SK-N-MC (cell line): Measurements from ENCODE around the gene EXOC3L4.

Source experiments
- DNase-seq: peaks from one replicate; pipeline ENCODE4 v3.0.0-alpha.2; 2011; ENCODE audit warnings: low read depth, low spot score
- H3K27ac ChIP-seq: fragments of 200-600 bp; sonication (generic); 2 replicates; pipeline ENCODE4 v1.5.1; 2016; ENCODE audit warnings: mixed run types
- H3K36me3 ChIP-seq: fragments of 200-600 bp; sonication (generic); 2 replicates; pipeline ENCODE4 v1.6.1; 2017; ENCODE audit warnings: antibody characterized with exemption, low read length, mixed read lengths; ENCODE audit not compliant: insufficient read depth
- H3K4me3 ChIP-seq: fragments of 200-600 bp; sonication (generic); 2 replicates; pipeline ENCODE4 v1.5.1; 2016
- H3K9ac ChIP-seq: fragments of 200-600 bp; sonication (generic); 2 replicates; pipeline ENCODE4 v1.8.0; 2017; ENCODE audit warnings: mixed run types, mixed read lengths; ENCODE audit not compliant: insufficient read length
- H3K9me3 ChIP-seq: fragments of 200-600 bp; sonication (generic); 2 replicates; pipeline ENCODE4 v1.6.1; 2017; ENCODE audit warnings: low read depth, mild to moderate bottlenecking, antibody characterized with exemption, low read length, moderate library complexity, mixed read lengths
- EZH2 ChIP-seq: fragments of 200-600 bp; sonication (generic); IDR thresholded peaks from one replicate; pipeline ENCODE4 v1.6.1; 2017; ENCODE audit warnings: antibody characterized with exemption
- FOXP2 ChIP-seq: optimal IDR thresholded peaks from 2 replicates; pipeline ENCODE3; 2011; ENCODE audit warnings: mild to moderate bottlenecking, moderate library complexity; ENCODE audit not compliant: insufficient read depth; ENCODE audit errors: extremely low read length, control extremely low read depth
- POLR2AphosphoS5 ChIP-seq: IDR thresholded peaks from 2 replicates; pipeline ENCODE4 v1.6.1; 2012; ENCODE audit warnings: mild to moderate bottlenecking, low read depth, low read length, borderline replicate concordance

Gene EXOC3L4

DNA sequence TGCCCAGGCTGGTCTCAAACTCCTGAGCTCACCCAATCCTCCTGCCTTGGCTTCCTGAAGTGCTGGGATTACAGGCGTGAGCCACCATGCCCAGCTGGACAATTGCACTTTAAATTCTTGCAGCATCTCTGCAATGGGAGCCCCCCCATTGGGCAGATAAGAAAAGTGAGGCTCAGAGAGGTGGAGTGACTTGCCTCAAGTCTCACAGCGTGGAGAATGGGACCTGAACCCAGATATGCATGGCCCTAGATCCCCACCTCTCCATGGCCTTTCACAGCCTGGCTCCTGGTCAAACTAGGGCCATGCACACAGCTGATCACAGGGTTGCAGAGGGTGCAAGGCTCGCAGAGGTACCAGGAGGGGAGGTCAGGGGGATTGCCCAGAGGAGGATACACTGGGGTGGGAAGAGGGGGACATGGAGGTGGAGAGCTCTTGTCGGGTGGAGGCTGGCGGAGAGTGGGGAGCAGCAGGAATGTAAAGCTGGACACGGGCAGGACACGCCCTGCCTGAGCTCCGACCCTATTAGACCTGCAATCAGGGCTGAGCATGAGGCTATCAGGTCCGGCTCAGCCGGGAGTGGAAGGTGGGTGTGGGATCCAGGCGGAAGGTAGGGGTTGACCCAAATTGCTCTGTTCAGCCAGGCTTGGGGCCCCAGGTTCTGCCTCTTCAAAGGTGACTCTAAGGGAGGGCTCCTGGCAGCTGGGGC is 6.9 kb downstream of the EXOC3L4 start:
- no peak overlapping the region for H3K4me3 ChIP-seq
- no peaks in the 10 kb centered on the region for H3K9me3 ChIP-seq
- no peaks in the 10 kb centered on the region for H3K36me3 ChIP-seq
- H3K27ac ChIP-seq, result no peak overlapping the region
- TF ChIP-seq POLR2AphosphoS5 (no peak), EZH2 (no peak), FOXP2 (no peak)
- no peak for DNase-seq
- H3K9ac ChIP-seq, result no peak overlapping the region

DNA sequence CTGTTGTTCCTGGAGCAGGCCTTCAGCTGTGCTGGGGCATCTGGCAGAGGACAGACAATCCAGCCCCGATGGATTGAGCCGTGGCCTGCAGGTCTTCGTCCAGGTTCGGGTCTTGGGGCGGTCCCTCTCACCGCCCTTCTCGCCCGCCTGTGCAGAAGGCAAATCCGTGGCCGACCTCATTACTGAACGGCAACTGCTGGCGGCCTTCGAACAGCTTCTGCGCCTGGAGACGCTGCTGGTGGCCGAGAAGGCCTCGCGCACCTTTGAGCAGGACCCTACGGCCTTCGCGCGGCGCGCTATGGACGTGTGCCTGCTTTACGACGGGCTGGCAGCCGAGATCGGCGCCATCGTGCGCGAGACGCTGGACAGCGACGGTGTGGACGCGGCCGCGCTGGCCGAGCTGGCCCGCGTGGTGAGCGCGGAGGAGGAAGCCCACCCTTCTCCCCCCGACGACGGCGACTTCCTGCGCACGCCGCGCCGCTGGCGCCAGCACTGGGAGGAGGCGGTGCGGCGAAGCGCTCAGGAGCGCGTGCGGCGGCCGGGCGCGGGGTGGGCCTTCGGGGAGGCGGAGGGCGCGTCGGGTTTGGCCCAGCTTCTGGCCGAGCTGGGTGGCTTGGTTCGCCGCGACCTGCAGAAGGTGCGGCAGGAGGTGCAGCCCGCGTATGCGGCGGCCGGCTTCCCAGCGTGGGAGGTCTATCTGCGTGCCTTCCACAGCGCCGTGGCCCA is 7.6 kb downstream of the EXOC3L4 start:
- Histone ChIP-seq H3K27ac (no peak overlapping the region), H3K4me3 (no peak overlapping the region), H3K9me3 (no peaks in the 10 kb centered on the region), H3K9ac (no peak overlapping the region), H3K36me3 (no peaks in the 10 kb centered on the region)
- no peak for DNase-seq
- no peak for TF ChIP-seq EZH2
- TF ChIP-seq POLR2AphosphoS5, result no peak
- TF ChIP-seq FOXP2, result no peak

DNA sequence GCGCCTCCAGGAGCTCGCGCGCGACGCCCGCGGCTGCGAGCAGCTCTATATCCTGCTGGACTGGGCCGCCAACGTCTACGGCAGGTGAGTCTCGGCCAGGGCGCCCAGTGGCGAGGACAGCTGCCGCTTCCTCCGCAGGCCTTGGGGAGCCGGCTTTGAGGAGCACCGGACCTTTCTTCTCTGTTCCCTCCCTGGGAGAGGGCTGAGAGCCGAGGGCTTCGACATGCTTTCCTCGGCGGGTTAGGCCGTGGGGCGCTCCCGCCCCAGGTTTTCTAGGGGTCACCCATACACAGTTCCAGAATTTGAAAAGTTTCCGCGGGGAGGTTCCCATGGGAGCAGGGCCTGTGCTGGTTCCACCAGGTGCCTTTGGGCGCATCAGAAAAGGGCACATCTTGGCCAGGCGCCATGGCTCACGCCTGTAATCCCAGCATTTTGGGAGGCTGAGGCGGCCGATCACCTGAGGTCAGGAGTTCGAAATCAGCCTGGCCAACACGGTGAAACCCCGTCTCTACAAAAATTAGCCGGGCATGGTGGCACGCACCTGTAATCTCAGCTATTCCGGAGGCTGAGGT is 8.2 kb downstream of the EXOC3L4 start:
- Histone ChIP-seq H3K9me3 (no peaks in the 10 kb centered on the region), H3K4me3 (no peak overlapping the region), H3K27ac (no peak overlapping the region), H3K9ac (no peak overlapping the region), H3K36me3 (no peaks in the 10 kb centered on the region)
- no peak for DNase-seq
- no peak for TF ChIP-seq EZH2

DNA sequence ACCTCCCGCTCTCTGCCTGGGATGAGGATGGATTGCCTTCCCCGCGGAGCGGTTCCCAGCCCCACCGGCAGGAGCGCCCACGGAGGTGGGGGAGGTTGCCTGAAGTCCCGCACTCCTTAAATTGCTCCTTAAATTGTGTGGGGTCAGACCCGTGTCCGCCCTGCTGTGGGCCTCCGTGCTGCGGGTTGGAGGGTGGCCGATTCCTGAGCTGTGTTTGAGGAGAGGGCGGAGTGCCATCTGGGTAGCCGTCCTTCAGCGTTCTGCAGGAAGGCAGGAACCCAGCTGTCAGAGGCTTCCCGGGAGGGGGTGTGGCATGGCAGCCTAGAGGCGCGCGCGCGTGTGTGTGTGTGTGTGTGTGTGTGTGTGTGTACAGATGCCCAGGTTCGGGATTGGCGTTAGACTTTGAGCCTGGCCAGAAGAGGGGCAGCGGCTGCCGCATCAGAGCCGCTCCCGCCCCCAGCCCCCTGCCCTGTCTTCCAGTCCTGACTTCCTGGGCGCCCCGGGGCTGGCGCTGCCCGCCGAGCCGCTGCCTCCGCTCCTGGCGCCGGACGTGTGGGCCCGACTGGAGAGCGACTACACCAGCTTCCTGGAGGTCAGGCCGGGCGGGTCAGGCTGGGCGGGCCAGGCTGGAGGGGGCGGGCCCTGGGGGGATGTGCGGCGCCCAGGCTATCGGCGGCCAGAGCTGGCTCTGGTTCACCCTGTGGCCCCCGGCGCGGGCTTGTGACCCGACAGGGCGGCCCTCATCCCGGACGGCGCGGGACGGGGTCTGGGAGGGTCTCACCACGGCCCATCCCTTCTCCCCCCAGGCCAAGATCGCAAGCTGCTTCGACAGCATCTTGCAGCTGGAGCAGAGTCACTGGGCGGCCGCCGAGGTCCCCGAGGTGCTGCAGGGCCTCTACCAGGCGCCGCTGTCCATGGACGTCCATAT is 9.2 kb downstream of the EXOC3L4 start:
- no peak for TF ChIP-seq POLR2AphosphoS5
- TF ChIP-seq FOXP2, result no peak
- TF ChIP-seq EZH2, result no peak
- DNase-seq, result no peak
- Histone ChIP-seq H3K4me3 (peak overlapping the region; percentile 69), H3K36me3 (no peaks in the 10 kb centered on the region), H3K9ac (no peak overlapping the region), H3K9me3 (no peaks in the 10 kb centered on the region), H3K27ac (no peak overlapping the region)

DNA sequence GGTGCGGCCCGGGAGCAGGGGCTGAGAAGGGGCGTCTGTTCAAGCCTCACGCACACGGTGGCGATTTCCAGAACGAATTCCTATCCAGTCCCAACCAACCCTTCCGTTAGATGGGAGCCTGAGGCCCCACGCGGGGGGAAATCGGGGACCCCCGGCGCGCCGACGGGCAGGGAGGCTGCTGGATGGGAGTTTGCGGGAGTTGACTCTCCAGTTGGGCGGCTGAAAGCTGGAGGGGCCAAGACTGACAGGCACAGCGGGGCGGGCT is 9.8 kb downstream of the EXOC3L4 start:
- Histone ChIP-seq H3K27ac (no peak overlapping the region), H3K36me3 (no peaks in the 10 kb centered on the region), H3K4me3 (peak overlapping the region; percentile 69), H3K9me3 (no peaks in the 10 kb centered on the region), H3K9ac (no peak overlapping the region)
- no peak for DNase-seq
- TF ChIP-seq POLR2AphosphoS5 (no peak), FOXP2 (no peak), EZH2 (no peak)

DNA sequence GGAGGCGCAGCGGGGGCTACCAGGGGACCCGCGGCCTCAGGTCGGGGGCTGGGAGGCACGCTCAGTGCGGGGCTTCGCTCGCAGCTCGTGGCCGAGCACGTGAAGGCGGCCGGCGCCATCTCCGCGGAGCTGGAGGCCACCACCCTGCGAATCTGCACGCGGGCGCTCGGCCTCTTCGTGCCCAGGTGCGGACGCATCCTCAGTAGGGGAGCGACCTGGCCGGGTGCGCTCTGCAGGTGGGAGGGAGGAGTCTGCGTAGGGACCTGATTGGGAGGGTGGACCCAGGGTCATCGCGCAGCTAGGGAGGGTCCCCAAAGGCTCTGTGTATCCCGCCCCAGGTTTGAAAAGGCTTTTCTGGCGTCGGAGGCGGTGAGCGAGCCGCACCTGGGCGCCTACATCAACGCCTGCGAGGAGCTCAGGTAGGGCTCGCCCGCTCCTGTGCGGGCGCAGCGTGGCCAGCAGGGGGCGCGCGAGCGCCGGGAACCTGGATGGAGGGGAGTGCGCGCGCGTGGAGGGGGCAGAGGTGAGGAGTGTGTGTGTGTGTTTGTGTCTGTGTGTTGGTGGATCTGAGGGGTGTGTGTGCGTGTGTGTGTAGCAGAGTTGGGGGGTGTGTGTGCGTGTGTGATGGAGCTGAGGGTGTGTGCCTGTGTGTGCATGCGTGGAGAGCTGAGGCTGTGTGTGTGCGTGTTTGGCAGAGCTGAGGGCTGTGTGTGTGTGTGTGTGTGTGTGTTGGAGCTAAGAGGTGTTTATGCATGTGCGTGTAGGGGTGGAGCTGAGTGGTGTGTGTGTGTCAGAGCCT is 10.3 kb downstream of the EXOC3L4 start:
- H3K4me3 ChIP-seq, result peak overlapping the region; percentile 69
- no peaks in the 10 kb centered on the region for H3K9me3 ChIP-seq
- no peak for DNase-seq
- TF ChIP-seq FOXP2 (no peak), POLR2AphosphoS5 (no peak), EZH2 (no peak)
- H3K27ac ChIP-seq, result no peak overlapping the region
- H3K9ac ChIP-seq, result no peak overlapping the region
- no peaks in the 10 kb centered on the region for H3K36me3 ChIP-seq

DNA sequence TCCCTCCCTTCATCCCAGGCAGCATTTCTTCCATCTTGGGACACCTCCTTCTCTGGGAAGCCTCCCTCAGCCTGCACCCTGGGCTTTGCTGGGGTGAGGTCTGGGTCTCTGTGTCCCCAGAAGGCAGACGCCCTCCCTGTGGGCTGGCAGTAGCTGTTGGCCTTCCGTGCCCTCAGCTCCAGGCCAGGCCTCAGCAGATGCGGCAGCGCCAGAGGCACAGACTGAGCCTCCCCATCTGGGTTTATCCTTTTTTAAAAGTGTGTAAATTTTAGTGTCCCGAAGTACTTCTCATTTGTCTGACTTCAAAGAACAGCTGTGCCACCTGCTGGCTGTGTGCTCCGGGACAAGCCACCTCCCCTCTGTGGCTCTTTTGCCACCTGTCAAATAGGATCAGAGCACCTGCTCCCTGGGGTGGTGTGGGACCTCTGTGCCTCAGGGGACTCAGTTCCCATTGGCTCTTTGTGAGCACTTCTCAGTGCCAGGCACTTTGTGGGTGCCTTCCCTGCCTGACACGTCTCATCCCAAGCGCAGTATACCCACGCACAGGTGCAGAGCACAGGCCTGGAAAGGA is 11.1 kb downstream of the EXOC3L4 start:
- H3K9ac ChIP-seq, result no peak overlapping the region
- no peak overlapping the region for H3K4me3 ChIP-seq
- no peak overlapping the region for H3K27ac ChIP-seq
- DNase-seq, result no peak
- H3K9me3 ChIP-seq, result no peaks in the 10 kb centered on the region
- H3K36me3 ChIP-seq, result no peaks in the 10 kb centered on the region
- TF ChIP-seq EZH2, result no peak
- no peak for TF ChIP-seq FOXP2

DNA sequence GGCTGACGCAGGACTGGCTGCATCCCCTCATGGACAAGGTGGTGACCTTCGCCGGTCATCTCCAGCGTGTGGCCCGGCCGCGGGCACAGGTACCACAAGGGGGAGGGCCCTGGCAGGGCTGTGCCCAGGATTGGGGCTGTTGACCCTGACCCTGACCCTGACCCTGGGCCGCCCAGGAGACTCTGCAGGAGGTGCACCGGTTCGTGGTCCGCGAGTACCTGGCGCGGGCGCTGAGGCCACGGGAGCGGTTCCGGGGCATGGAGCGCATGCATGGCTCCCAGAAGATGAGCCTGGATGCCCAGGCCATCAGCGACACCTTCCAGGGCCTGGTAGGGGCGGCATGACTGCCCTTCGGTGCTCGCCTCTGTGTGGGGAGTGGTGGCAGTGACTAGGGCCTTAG is 12.9 kb downstream of the EXOC3L4 start:
- DNase-seq, result no peak
- no peak for TF ChIP-seq FOXP2
- TF ChIP-seq EZH2, result no peak
- TF ChIP-seq POLR2AphosphoS5, result no peak
- H3K9ac ChIP-seq, result no peak overlapping the region
- H3K27ac ChIP-seq, result no peak overlapping the region
- H3K36me3 ChIP-seq, result no peaks in the 10 kb centered on the region
- H3K4me3 ChIP-seq, result no peak overlapping the region
- no peaks in the 10 kb centered on the region for H3K9me3 ChIP-seq
